ENCODE measurements around the gene CFAP46.

The CFAP46 gene

GRCh38 chr10:132806561-132807003 is 135.8 kb downstream of the CFAP46 start:
- Histone ChIP-seq H4K20me1 (ENCODE audit: insufficient read depth, low read length, poor library complexity, severe bottlenecking) (no peaks in the 10 kb centered on the region), H3K4me3 (ENCODE audit: low read length, poor library complexity, severe bottlenecking) (no peak overlapping the region), H3K27me3 (ENCODE audit: insufficient read depth, low read length, poor library complexity, severe bottlenecking) (no peaks in the 10 kb centered on the region), H3F3A (ENCODE audit: low read depth) (no peaks in the 10 kb centered on the region), H3K79me2 (ENCODE audit: insufficient read depth, low read length) (no peaks in the 10 kb centered on the region), H3K9me3 (ENCODE audit: insufficient read depth, low read depth, low read length) (peaks cover 3% of the 10 kb centered on the region; the same call in 1 of the 2 replicates), H2AFZ (ENCODE audit: low read length) (no peak overlapping the region), H3K9me2 (replicated peaks; ENCODE audit: low read depth, low read length) (no peaks in the 10 kb centered on the region), H3K36me3 (ENCODE audit: insufficient read depth, low read length) (no peaks in the 10 kb centered on the region), H3K4me1 (ENCODE audit: insufficient read depth, low read length, poor library complexity, severe bottlenecking) (no peaks in the 10 kb centered on the region), H3K4me2 (ENCODE audit: low read depth, low read length, poor library complexity, severe bottlenecking) (no peak overlapping the region), H3K9ac (ENCODE audit: low read depth, low read length, poor library complexity, severe bottlenecking) (no peak overlapping the region)
- TF ChIP-seq CTCF (conservative IDR thresholded peaks at IDR 0.05; ENCODE audit: low read length), result no peak

- H3K4me3 ChIP-seq (ENCODE audit: low read length, poor library complexity, severe bottlenecking), result no peak overlapping the region
- no peak overlapping the region for H3K4me2 ChIP-seq (ENCODE audit: low read depth, low read length, poor library complexity, severe bottlenecking)
- no peaks in the 10 kb centered on the region for H3K79me2 ChIP-seq (ENCODE audit: insufficient read depth, low read length)
- no peaks in the 10 kb centered on the region for H3K9me2 ChIP-seq (replicated peaks; ENCODE audit: low read depth, low read length)
- no peaks in the 10 kb centered on the region for H3K36me3 ChIP-seq (ENCODE audit: insufficient read depth, low read length)
- no peak for TF ChIP-seq EZH2phosphoT487 (IDR thresholded peaks at IDR 0.05; ENCODE audit: borderline replicate concordance)
- no peak for TF ChIP-seq CTCF (conservative IDR thresholded peaks at IDR 0.05; ENCODE audit: low read length)
- no peaks in the 10 kb centered on the region for H4K20me1 ChIP-seq (ENCODE audit: insufficient read depth, low read length, poor library complexity, severe bottlenecking)
- no peaks in the 10 kb centered on the region for H3F3A ChIP-seq (ENCODE audit: low read depth)
- no peaks in the 10 kb centered on the region for H3K4me1 ChIP-seq (ENCODE audit: insufficient read depth, low read length, poor library complexity, severe bottlenecking)
- no peak overlapping the region for H3K9ac ChIP-seq (ENCODE audit: low read depth, low read length, poor library complexity, severe bottlenecking)
- H3K9me3 ChIP-seq (ENCODE audit: insufficient read depth, low read depth, low read length), result peaks cover 3% of the 10 kb centered on the region; the same call in 1 of the 2 replicates
- no peak overlapping the region for H2AFZ ChIP-seq (ENCODE audit: low read length)
- H3K27me3 ChIP-seq (ENCODE audit: insufficient read depth, low read length, poor library complexity, severe bottlenecking), result no peaks in the 10 kb centered on the region
Measured at GRCh38 chr10:132806110-132806509, 136.3 kb downstream of the CFAP46 start.

- Histone ChIP-seq H3K9me2 (replicated peaks; ENCODE audit: low read depth, low read length) (no peaks in the 10 kb centered on the region), H3K4me1 (ENCODE audit: insufficient read depth, low read length, poor library complexity, severe bottlenecking) (no peaks in the 10 kb centered on the region), H3K9me3 (ENCODE audit: insufficient read depth, low read depth, low read length) (peaks cover 3% of the 10 kb centered on the region; the same call in 1 of the 2 replicates), H3K27me3 (ENCODE audit: insufficient read depth, low read length, poor library complexity, severe bottlenecking) (no peaks in the 10 kb centered on the region), H3F3A (ENCODE audit: low read depth) (no peaks in the 10 kb centered on the region), H2AFZ (ENCODE audit: low read length) (no peak overlapping the region), H3K4me2 (ENCODE audit: low read depth, low read length, poor library complexity, severe bottlenecking) (no peak overlapping the region), H3K36me3 (ENCODE audit: insufficient read depth, low read length) (no peaks in the 10 kb centered on the region), H4K20me1 (ENCODE audit: insufficient read depth, low read length, poor library complexity, severe bottlenecking) (no peaks in the 10 kb centered on the region), H3K4me3 (ENCODE audit: low read length, poor library complexity, severe bottlenecking) (no peak overlapping the region), H3K79me2 (ENCODE audit: insufficient read depth, low read length) (no peaks in the 10 kb centered on the region), H3K9ac (ENCODE audit: low read depth, low read length, poor library complexity, severe bottlenecking) (no peak overlapping the region)
- TF ChIP-seq EZH2phosphoT487 (IDR thresholded peaks at IDR 0.05; ENCODE audit: borderline replicate concordance) (no peak), CTCF (conservative IDR thresholded peaks at IDR 0.05; ENCODE audit: low read length) (no peak)
Measured at GRCh38 chr10:132805599-132805998, 136.8 kb downstream of the CFAP46 start.
